Calu3 (cell line): Measurements from ENCODE around the gene MRM3. TPM values are rescaled to one million over a fixed set of nuclear protein-coding genes. Genes with fewer than 3 reads are reported as not detected.

Source experiments
- BruUV-seq: library from RNA; stranded (reverse); fragments of 400-500 nt; replicated peaks from 2 replicates; lab custom pipeline; 2021; lab: Mats Ljungman, UMichigan
- CTCF ChIA-PET: fragments of 300-600 bp; sonication (Branson Sonifier 250); formaldehyde crosslinking; loops from one replicate; lab custom pipeline; 2022; ENCODE audit warnings: antibody characterized with exemption; lab: Charles Lee
- DNase-seq: peaks from one replicate; pipeline ENCODE4 v3.0.0; 2022
- H3K27ac Mint-ChIP-seq: one replicate; pipeline ENCODE4 v1.8.0; 2022; ENCODE audit warnings: mixed read lengths; ENCODE audit not compliant: unreplicated experiment
- H3K27me3 Mint-ChIP-seq: one replicate; pipeline ENCODE4 v1.8.0; 2022; ENCODE audit warnings: mixed read lengths; ENCODE audit not compliant: unreplicated experiment
- H3K36me3 Mint-ChIP-seq: one replicate; pipeline ENCODE4 v1.8.0; 2022; ENCODE audit warnings: mild to moderate bottlenecking, moderate library complexity, mixed read lengths; ENCODE audit not compliant: insufficient read depth, unreplicated experiment
- H3K4me1 Mint-ChIP-seq: one replicate; pipeline ENCODE4 v1.8.0; 2022; ENCODE audit warnings: mild to moderate bottlenecking, low read depth, mixed read lengths; ENCODE audit not compliant: unreplicated experiment
- H3K4me3 Mint-ChIP-seq: one replicate; pipeline ENCODE4 v1.8.0; 2022; ENCODE audit warnings: mild to moderate bottlenecking, low read depth, moderate library complexity, mixed read lengths; ENCODE audit not compliant: unreplicated experiment
- H3K9me3 Mint-ChIP-seq: one replicate; pipeline ENCODE4 v1.8.0; 2022; ENCODE audit warnings: low read depth, mixed read lengths; ENCODE audit not compliant: unreplicated experiment
- CTCF ChIP-seq: fragments of 200-600 bp; IDR thresholded peaks from one replicate; pipeline ENCODE4 v1.8.0; 2022; ENCODE audit warnings: antibody characterized with exemption; ENCODE audit not compliant: unreplicated experiment
- intact Hi-C: fragments of 100-400 bp; cut with micrococcal nuclease; formaldehyde crosslinking; loops from one replicate; pipeline ENCODE4 v1.10.0; 2022; ENCODE audit not compliant: unreplicated experiment
- total RNA-seq: library from RNA; stranded (reverse); gene quantifications from 2 replicates; pipeline ENCODE4 v1.2.3, GENCODE V29; 2022

Gene MRM3
- total RNA-seq, 1 experiment from 2014 or later = 15.0 TPM

- no TSS peak for BruUV-seq
- H3K27me3 Mint-ChIP-seq = no peaks in the 10 kb centered on the region
- no peak for TF ChIP-seq CTCF
- intact Hi-C loops = no loop called here
- no peak overlapping the region for H3K4me3 Mint-ChIP-seq
- CTCF ChIA-PET = interaction anchor here (0.9 kb wide), 1 partner anchor 12 kb away, joined by 3 read pairs; no protein-coding TSS in a partner anchor
- no peaks in the 10 kb centered on the region for H3K4me1 Mint-ChIP-seq
- H3K27ac Mint-ChIP-seq = no peak overlapping the region
- DNase-seq = no peak
- H3K36me3 Mint-ChIP-seq = peaks cover 28% of the 10 kb centered on the region
- no peaks in the 10 kb centered on the region for H3K9me3 Mint-ChIP-seq
These were observed 15.1 kb upstream of the MRM3 start for GRCh38 chr17:767076-767475.

- Mint-ChIP-seq H3K27me3 (no peaks in the 10 kb centered on the region), H3K9me3 (no peaks in the 10 kb centered on the region), H3K27ac (no peak overlapping the region), H3K36me3 (peaks cover 40% of the 10 kb centered on the region), H3K4me3 (no peak overlapping the region), H3K4me1 (no peaks in the 10 kb centered on the region)
- no peak for TF ChIP-seq CTCF
- no peak for DNase-seq
- BruUV-seq = no TSS peak
- intact Hi-C loops = no loop called here
- CTCF ChIA-PET = no interaction called here
These were observed 9.1 kb upstream of the MRM3 start for GRCh38 chr17:773016-773415.

- intact Hi-C loops = no loop called here
- H3K4me1 Mint-ChIP-seq = no peaks in the 10 kb centered on the region
- BruUV-seq = no TSS peak
- DNase-seq = no peak
- H3K4me3 Mint-ChIP-seq = no peak overlapping the region
- TF ChIP-seq CTCF = no peak
- no peaks in the 10 kb centered on the region for H3K9me3 Mint-ChIP-seq
- H3K36me3 Mint-ChIP-seq = peaks cover 35% of the 10 kb centered on the region
- no peaks in the 10 kb centered on the region for H3K27me3 Mint-ChIP-seq
- no peak overlapping the region for H3K27ac Mint-ChIP-seq
- CTCF ChIA-PET = no interaction called here
These were observed 8.5 kb upstream of the MRM3 start for GRCh38 chr17:773467-774312.

- TF ChIP-seq CTCF = no peak
- CTCF ChIA-PET = no interaction called here
- no peak for DNase-seq
- no peak overlapping the region for H3K4me3 Mint-ChIP-seq
- intact Hi-C loops = no loop called here
- no TSS peak for BruUV-seq
- no peaks in the 10 kb centered on the region for H3K4me1 Mint-ChIP-seq
- H3K27me3 Mint-ChIP-seq = no peaks in the 10 kb centered on the region
- H3K27ac Mint-ChIP-seq = no peak overlapping the region
- no peaks in the 10 kb centered on the region for H3K9me3 Mint-ChIP-seq
- peaks cover 35% of the 10 kb centered on the region for H3K36me3 Mint-ChIP-seq
These were observed 7.9 kb upstream of the MRM3 start for GRCh38 chr17:774313-774584.
